Progenitor cell of endocrine pancreas (in vitro differentiated cells): ENCODE results near the gene LSS. TPM values are rescaled to one million over a fixed set of nuclear protein-coding genes. Genes with fewer than 3 reads are reported as not detected.

ENCODE experiments used
- DNase-seq: peaks from one replicate; pipeline ENCODE4 v3.0.0; 2021; ENCODE audit warnings: low spot score; ENCODE audit not compliant: unreplicated experiment
- H3K27ac Mint-ChIP-seq: 2 replicates; pipeline ENCODE4 v1.8.0; 2021; ENCODE audit warnings: mild to moderate bottlenecking, moderate library complexity, mixed read lengths
- H3K27me3 Mint-ChIP-seq: 2 replicates; pipeline ENCODE4 v1.8.0; 2021; ENCODE audit warnings: mixed read lengths
- H3K36me3 Mint-ChIP-seq: 2 replicates; pipeline ENCODE4 v1.8.0; 2022; ENCODE audit warnings: mixed read lengths; ENCODE audit not compliant: insufficient read depth
- H3K4me1 Mint-ChIP-seq: 2 replicates; pipeline ENCODE4 v1.8.0; 2021; ENCODE audit warnings: low read depth, mixed read lengths
- H3K4me3 Mint-ChIP-seq: 2 replicates; pipeline ENCODE4 v1.8.0; 2021; ENCODE audit warnings: low read depth, mild to moderate bottlenecking, moderate library complexity, mixed read lengths
- H3K9me3 Mint-ChIP-seq: 2 replicates; pipeline ENCODE4 v1.8.0; 2021; ENCODE audit warnings: low read depth, mixed read lengths
- total RNA-seq: library from RNA; stranded (reverse); gene quantifications from 2 replicates; pipeline ENCODE4 v1.2.1, GENCODE V29; 2021
- TF ChIP-seq, protein P1 (sequence below): fragments of 200-600 bp; sonication (generic); IDR thresholded peaks from one replicate; pipeline ENCODE4 v1.5.0; 2021; ENCODE audit warnings: antibody characterized with exemption, mild to moderate bottlenecking; ENCODE audit not compliant: unreplicated experiment

LSS gene
- total RNA-seq, 1 donor from 2014 or later = 145 TPM

DNA sequence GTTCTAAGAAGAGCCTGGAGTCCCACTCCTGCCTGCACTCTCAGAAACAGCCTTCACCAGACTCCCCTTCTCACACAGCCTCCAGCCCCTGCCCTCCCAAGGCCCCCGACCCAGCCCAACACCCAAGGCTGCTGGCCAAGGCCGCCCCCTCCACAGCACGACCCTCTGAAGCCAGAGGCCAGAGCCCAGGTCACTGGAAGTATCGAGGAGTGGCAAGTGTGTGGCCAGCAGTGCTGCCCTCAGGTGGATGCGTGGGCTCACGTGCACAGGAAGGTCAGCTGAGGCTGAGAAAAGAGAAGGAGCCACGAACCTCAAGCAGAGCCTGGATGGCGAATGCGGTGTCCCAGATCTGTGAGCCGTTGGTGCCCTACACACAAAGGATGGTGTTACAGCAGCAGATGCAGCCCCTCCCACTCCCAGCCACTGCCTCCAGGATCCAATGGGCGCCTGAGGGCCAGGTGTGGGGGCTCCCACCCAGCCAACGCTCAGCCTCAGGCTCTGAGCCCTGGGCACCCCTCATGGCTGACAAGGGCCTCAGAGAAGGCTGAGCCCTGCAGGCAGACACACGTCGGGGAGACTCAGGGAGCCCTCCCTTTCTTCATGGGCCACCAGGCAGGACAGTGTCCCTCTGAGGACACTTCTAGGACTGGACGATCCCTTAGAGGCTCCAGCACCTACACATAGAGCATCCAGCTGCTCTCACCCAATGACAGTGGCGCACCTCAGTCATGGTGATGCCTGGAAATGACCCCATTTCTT is 18.0 kb downstream of the LSS start:
- TF ChIP-seq, protein P1, sequence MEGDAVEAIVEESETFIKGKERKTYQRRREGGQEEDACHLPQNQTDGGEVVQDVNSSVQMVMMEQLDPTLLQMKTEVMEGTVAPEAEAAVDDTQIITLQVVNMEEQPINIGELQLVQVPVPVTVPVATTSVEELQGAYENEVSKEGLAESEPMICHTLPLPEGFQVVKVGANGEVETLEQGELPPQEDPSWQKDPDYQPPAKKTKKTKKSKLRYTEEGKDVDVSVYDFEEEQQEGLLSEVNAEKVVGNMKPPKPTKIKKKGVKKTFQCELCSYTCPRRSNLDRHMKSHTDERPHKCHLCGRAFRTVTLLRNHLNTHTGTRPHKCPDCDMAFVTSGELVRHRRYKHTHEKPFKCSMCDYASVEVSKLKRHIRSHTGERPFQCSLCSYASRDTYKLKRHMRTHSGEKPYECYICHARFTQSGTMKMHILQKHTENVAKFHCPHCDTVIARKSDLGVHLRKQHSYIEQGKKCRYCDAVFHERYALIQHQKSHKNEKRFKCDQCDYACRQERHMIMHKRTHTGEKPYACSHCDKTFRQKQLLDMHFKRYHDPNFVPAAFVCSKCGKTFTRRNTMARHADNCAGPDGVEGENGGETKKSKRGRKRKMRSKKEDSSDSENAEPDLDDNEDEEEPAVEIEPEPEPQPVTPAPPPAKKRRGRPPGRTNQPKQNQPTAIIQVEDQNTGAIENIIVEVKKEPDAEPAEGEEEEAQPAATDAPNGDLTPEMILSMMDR = peak; percentile 25
- Mint-ChIP-seq H3K4me1 (no peaks in the 10 kb centered on the region), H3K4me3 (no peak overlapping the region), H3K9me3 (no peaks in the 10 kb centered on the region), H3K27ac (no peak overlapping the region), H3K36me3 (peaks cover 3% of the 10 kb centered on the region), H3K27me3 (no peaks in the 10 kb centered on the region)
- DNase-seq = no peak

DNA sequence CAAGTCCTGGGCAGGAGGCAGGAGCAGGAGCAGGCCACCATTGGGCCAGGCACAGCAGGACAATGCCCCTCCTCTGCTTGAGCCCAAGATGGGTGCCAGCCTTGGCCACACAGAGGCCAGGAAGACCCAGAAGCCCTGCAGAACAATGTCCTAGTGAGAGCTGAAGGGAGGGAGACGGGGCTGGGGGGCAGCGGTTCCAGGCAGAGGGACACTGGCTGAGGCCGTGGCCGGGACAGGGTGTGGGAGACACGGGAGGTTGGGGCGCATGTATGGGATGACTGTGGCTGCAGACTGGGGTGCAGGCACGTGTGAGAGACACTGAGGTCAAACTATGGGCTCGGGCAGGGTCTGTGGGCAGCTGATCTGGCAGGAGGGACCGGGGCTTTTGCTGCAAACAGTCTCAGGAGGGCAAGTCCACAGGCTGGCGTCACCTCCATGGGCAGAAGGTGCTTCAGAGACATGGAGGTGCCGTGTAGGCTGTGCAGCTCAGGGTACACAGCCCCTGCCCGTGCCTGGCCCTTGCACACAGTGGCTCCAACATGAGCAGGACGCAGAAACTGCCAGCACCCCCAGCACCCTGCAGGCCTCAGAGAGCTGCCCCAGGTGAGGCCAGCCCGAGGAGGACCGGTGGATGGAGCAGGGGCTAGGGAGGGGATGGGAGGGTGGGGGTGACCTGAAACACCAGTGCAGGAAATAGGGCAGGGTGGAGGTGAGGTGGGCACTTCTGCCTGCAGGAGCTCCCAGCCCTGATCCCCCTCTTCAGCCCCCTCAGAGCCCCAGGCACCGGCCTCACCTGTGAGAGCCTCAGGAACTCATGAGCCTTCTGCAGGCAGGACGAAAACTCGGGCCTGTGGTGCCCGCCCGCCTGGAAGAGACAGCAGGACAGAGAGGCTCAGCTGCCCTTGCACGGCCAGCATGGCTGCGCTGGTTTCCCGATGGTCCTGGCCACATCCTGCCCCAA is 19.5 kb downstream of the LSS start:
- TF ChIP-seq, protein P1 = no peak
- Mint-ChIP-seq H3K27ac (no peak overlapping the region), H3K4me3 (no peak overlapping the region), H3K27me3 (no peaks in the 10 kb centered on the region), H3K4me1 (no peaks in the 10 kb centered on the region), H3K9me3 (no peaks in the 10 kb centered on the region), H3K36me3 (peaks cover 5% of the 10 kb centered on the region)
- DNase-seq = no peak

DNA sequence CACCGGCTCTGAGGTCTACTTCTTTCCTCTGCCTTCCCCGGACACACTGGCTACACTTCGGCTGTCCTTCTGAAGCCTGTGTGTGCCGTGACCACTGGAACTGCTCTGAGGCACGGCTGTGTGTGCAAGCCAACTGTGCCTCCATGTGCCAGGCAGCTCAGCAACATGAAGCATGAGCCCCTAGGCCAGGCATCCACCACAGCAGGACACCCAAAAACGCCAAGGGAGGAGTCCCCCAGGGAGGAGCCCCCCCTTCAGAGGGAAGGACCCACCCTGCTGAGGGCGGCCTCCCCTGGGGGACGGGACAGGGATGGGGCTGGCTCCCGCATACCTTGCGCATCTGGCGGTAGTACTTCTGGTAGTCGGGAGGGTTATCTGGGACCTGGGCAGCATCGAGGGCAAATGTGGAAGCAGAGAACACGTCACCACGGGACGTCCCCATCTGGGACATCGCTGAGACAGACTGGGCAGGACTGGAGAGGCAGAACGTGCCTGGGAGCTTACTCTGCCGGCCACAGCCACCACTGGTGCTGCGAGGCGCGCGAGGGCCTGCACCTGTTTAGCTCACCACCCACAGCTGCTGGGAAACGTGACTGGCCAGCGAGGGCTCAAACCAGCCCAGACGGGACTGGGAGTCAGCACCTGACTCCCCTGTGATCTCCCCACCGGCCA is 20.5 kb downstream of the LSS start:
- no peak for DNase-seq
- no peak overlapping the region for H3K4me3 Mint-ChIP-seq
- H3K27me3 Mint-ChIP-seq = no peaks in the 10 kb centered on the region
- H3K9me3 Mint-ChIP-seq = no peaks in the 10 kb centered on the region
- H3K36me3 Mint-ChIP-seq = peaks cover 10% of the 10 kb centered on the region
- no peak overlapping the region for H3K27ac Mint-ChIP-seq
- H3K4me1 Mint-ChIP-seq = no peaks in the 10 kb centered on the region
- TF ChIP-seq, protein P1 = no peak

DNA sequence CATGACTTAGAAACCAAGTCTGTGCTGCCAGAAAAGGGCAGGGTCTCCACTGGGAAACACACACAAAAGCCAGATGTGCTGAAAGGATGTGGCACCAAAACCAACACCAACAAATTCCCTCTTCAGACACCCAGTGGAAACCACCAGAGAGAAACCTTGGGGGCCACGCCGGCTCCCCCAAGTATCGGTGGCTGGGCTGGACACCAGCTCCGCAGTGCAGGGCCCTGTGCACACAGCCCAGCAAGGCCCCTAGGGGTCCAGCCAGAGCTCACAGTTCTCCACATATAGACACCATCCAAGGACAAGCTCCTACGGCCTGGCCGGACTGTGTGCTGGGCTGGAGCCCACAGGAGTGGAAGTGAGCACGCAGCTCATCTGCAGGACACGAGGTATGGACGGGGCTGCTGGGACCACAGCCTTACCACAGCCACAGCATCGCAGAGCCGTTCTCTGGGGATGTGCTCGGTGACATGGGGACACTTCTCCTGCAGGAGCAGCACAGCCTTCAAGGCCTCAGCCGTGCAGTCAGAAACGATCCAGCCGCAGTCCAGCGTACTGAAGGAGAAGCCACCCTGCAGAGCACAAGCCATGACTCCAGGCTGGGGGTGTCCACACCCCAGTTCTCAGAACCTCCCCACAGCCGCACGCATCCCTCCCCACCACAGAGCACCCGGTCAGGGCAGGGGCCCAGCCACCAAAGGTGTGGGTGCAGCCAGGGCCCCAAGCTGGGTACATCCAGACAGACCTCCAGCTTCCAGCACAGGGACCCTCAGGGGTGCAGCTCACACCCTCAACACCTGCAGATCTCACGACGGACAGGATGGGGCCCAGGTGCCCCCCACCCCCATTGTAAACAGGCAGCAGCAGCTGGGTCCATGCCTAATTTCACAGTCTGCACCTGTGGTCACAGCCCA is 21.3 kb downstream of the LSS start:
- no peak for DNase-seq
- TF ChIP-seq, protein P1 = no peak
- H3K4me1 Mint-ChIP-seq = no peaks in the 10 kb centered on the region
- peaks cover 14% of the 10 kb centered on the region for H3K36me3 Mint-ChIP-seq
- no peaks in the 10 kb centered on the region for H3K27me3 Mint-ChIP-seq
- H3K9me3 Mint-ChIP-seq = no peaks in the 10 kb centered on the region
- H3K27ac Mint-ChIP-seq = no peak overlapping the region
- no peak overlapping the region for H3K4me3 Mint-ChIP-seq
